Heart left ventricle (tissue), 16 donors: ENCODE results near the gene EBP. TPM values are rescaled to one million over a fixed set of nuclear protein-coding genes. Genes with fewer than 3 reads are reported as not detected.
"Not testable (repeated sequence)": the region's sequence is repeated elsewhere in the genome, so short reads cannot be mapped to it uniquely, and the experiment has no call there.

Source experiments
- ATAC-seq, 4 donors: fragments of 200-7000 bp; cut with Tn5 transposase; one replicate each; pipeline ENCODE4 v1.9.1; 2020 to 2022; ENCODE audit warnings: moderate library complexity in 4 of 4, mild to moderate bottlenecking in 3 of 4, moderate number of reproducible peaks in 1 of 4
- DNase-seq, 5 donors: peaks; one replicate each; pipeline ENCODE4 v3.0.0-alpha.2; 2020
- H3K27ac ChIP-seq, 12 donors: fragments of 200-600 bp; sonication (generic) in 4 of 12; one replicate each; pipeline versions ENCODE4 v1.5.0 to v1.8.0; 2016 to 2022; ENCODE audit warnings: mild to moderate bottlenecking in 2 of 12
- H3K27me3 ChIP-seq, 9 donors: fragments of 200-600 bp; sonication (generic) in 2 of 9; one replicate each; pipeline versions ENCODE4 v1.5.1 to v1.8.0; 2016 to 2022; ENCODE audit warnings: mild to moderate bottlenecking in 3 of 9
- H3K36me3 ChIP-seq, 9 donors: fragments of 200-600 bp; sonication (generic) in 2 of 9; one replicate each; pipeline versions ENCODE4 v1.5.0 to v1.8.0; 2018 to 2022; ENCODE audit warnings: mild to moderate bottlenecking in 2 of 9
- H3K4me1 ChIP-seq, 12 donors: fragments of 200-600 bp; sonication (generic) in 4 of 12; one replicate each; pipeline versions ENCODE4 v1.5.0 to v1.8.0; 2016 to 2022; ENCODE audit warnings: mild to moderate bottlenecking in 3 of 12
- H3K4me3 ChIP-seq, 12 donors: fragments of 200-600 bp; sonication (generic) in 4 of 12; one replicate each; pipeline versions ENCODE4 v1.5.0 to v1.8.0; 2017 to 2022; ENCODE audit warnings: mild to moderate bottlenecking in 9 of 12, moderate library complexity in 4 of 12
- H3K9me3 ChIP-seq, 12 donors: fragments of 200-600 bp; sonication (generic) in 4 of 12; one replicate each; pipeline versions ENCODE4 v1.5.0 to v1.8.0; 2016 to 2022; ENCODE audit warnings: mild to moderate bottlenecking in 1 of 12
- POLR2A ChIP-seq, 2 donors: fragments of 450-650 bp; IDR thresholded peaks; one replicate each; pipeline ENCODE4 v1.6.1; 2017; ENCODE audit warnings: antibody characterized with exemption in 2 of 2, mild to moderate bottlenecking in 2 of 2, moderate library complexity in 2 of 2
- WGBS, 4 donors: extraction: QIAGEN DNeasy Blood & Tissue Kit in 2 of 4; methylation state at CpG; one replicate each; pipeline versions ENCODE4 v1.1.5 to v1.1.7; 2013 to 2018; 5-methylcytosine and 5-hydroxymethylcytosine counted together
- intact Hi-C, 10 donors: fragments of 100-400 bp; cut with DNase I; formaldehyde crosslinking; loops; one replicate each; pipeline versions ENCODE4 v1.11.1 to v1.14.2; 2022
- polyA plus RNA-seq, 2 donors: library from polyadenylated mRNA; stranded (reverse); fragments of 200-250 nt; gene quantifications; one replicate each; pipeline ENCODE4 v1.2.3, GENCODE V29; 2013
- total RNA-seq, 9 donors: library from RNA; depleted of rRNA in 2 of 9; stranded (reverse); fragments of >200 nt in 2 of 9; fragmentation: NEBNext Ultra II Directional in 3 of 9; extraction: Animal tissue kit (Norgen Biotek cat#: 25700) in 3 of 9; gene quantifications; one replicate each; pipeline versions ENCODE4 v1.1.0 to v1.2.4, GENCODE V29; 2016 to 2023
- TF ChIP-seq, protein P1 (sequence below), 12 donors: fragments of 200-600 bp; sonication (generic) in 4 of 12; IDR thresholded peaks; one replicate each; pipeline versions ENCODE4 v1.5.0 to v1.8.0; 2018 to 2022; ENCODE audit warnings: antibody characterized with exemption in 12 of 12, mild to moderate bottlenecking in 5 of 12
- donor health status: ischemic (EF 13 %, LVEDD 7.1; RV severe dilation, severe dysfunction).
- donor health status: healthy with polysubstance abuse.
- donor health status: DM: no; HTN: yes; CAD: no.
- donor health status: DM: no; HTN: no; CAD: no.
- donor health status: ischemic (EF 25% LVEDD 6.9; RV normal size, moderate dysfunction).
- donor health status: ischemic (EF 25% LVEDD 5.7; RV mildly dilated, moderate dysfunction).
- donor health status: healthy.
- donor health status: DM: yes; HTN: yes; CAD: no.
- donor health status: ischemic (EF 35%, LVEDD 5.7; RV mildly dilated, moderate dysfunction).
- donor health status: nonischemic (EF 11% LVEDD 7.7; RV severe dilation, severe dysfunction).
- donor health status: DM: yes; HTN: yes; CAD: no.
- donor health status: PGD.
- donor health status: ischemic (EF 29% LVEDD 5.4; RV normal size, mild dysfunction).
- donor health status: nonischemic (EF 23%, LVEDD 6.1; RV moderate dilation, normal function).

Gene EBP
- total and polyA plus RNA-seq, 11 donors, result 37.1 to 118 (median 57.5) TPM

DNA sequence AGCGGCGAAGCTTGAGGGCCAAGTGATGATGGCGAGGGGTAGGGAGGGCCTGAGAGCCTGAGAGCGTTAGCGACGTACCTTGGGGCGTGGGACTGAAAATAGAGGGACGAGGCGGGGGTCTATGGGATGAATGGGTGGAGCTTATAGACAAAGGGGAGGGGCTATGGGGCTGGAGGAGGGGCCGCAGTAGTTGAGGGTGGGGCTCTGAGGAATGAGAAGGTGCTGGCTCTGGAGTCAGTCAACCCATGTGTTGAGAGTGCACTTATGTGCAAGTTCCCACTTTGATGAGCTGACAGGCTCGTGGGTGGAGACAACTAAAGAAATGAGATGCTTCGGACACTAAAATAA is 18.4 kb downstream of the EBP start:
- H3K4me3 ChIP-seq, result peak overlapping the region; percentile 53 to 91 (median 74)
- ATAC-seq (peak; percentile 45 to 62 (median 55)), DNase-seq (peak in 2 of 5 donors; percentile 17 to 40)
- H3K9me3 ChIP-seq, result no peaks in the 10 kb centered on the region
- H3K36me3 ChIP-seq, result peaks cover 0 to 18% (median 7%) of the 10 kb centered on the region in 9 donors
- 2 to 67% (median 28%) methylated on average over 12 of the region's 12 CpGs for WGBS, 4 donors
- intact Hi-C loops, result no loop called here
- H3K27me3 ChIP-seq, result peaks cover 0 to 6% (median 0%) of the 10 kb centered on the region in 9 donors
- TF ChIP-seq, protein P1, sequence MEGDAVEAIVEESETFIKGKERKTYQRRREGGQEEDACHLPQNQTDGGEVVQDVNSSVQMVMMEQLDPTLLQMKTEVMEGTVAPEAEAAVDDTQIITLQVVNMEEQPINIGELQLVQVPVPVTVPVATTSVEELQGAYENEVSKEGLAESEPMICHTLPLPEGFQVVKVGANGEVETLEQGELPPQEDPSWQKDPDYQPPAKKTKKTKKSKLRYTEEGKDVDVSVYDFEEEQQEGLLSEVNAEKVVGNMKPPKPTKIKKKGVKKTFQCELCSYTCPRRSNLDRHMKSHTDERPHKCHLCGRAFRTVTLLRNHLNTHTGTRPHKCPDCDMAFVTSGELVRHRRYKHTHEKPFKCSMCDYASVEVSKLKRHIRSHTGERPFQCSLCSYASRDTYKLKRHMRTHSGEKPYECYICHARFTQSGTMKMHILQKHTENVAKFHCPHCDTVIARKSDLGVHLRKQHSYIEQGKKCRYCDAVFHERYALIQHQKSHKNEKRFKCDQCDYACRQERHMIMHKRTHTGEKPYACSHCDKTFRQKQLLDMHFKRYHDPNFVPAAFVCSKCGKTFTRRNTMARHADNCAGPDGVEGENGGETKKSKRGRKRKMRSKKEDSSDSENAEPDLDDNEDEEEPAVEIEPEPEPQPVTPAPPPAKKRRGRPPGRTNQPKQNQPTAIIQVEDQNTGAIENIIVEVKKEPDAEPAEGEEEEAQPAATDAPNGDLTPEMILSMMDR (IDR thresholded peaks at IDR 0.05), result no peak
- TF ChIP-seq POLR2A (IDR thresholded peaks at IDR 0.05), result no peak
- H3K4me1 ChIP-seq, result peaks cover 0 to 16% (median 3%) of the 10 kb centered on the region in 12 donors
- H3K27ac ChIP-seq, result peak overlapping the region; percentile 73 to 95 (median 90)

DNA sequence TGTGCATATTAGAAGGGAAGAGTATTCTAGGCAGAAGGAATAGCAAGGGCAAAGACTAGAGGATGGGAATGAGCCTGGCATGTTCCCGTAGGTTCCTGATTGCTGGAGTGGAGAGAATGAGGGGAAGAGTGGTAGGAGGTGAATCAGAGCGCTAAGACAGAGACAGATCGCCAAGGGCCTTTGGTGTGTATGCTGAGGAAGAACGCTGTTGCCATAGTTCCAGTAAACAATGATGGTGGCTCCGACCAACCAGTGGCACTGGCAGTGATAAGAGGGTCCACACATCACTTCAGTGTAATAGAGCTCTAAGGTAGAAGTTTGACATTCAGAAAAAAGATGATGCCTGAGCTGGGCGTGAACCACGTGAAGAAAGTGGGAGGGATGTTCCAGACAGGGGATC is 18.9 kb downstream of the EBP start:
- H3K27me3 ChIP-seq, result peaks cover 0 to 3% (median 0%) of the 10 kb centered on the region in 9 donors
- intact Hi-C loops, result no loop called here
- peaks cover 0 to 16% (median 3%) of the 10 kb centered on the region in 12 donors for H3K4me1 ChIP-seq
- DNase-seq (no peak), ATAC-seq (no peak)
- TF ChIP-seq POLR2A (IDR thresholded peaks at IDR 0.05), result no peak
- TF ChIP-seq, protein P1 (IDR thresholded peaks at IDR 0.05), result no peak
- peak overlapping the region in 9 of 12 donors; percentile 24 to 95 (median 91) for H3K27ac ChIP-seq
- H3K9me3 ChIP-seq, result no peaks in the 10 kb centered on the region
- H3K4me3 ChIP-seq, result peak overlapping the region; percentile 53 to 91 (median 74)
- peaks cover 0 to 23% (median 8%) of the 10 kb centered on the region in 9 donors for H3K36me3 ChIP-seq
- 53 to 69% (median 64%) methylated on average over 7 of the region's 7 CpGs for WGBS, 4 donors

DNA sequence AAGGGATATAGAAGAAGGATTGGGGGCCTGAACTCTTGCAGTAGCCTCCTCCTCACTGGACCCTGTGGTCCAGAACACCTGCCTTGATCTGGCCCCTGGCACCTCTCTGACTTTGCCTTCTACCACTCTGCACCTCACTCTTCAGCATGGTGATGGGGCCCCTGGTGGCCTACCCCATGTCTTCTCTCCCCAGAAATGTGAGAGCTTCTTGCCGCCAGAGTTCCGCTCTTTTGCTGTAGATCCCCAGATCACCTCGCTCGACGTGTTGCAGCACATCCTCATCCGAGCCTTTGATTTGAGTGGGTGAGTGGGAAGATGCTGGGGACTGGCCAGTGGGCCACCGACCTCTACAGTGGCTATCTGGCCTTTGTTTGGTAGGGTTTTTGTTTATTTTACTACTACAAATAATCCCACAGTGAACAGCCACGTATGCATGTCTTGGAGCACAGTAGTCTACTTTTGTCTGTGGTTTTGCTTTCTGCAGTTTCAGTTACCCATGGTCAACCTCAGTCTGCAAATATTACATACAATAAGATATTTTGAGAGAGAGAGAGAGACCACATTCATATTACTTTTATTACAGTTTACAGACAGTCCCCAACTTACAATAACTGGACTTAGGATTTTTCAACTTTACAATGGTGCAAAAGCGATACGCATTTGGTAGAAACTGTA is 19.7 kb downstream of the EBP start:
- H3K27me3 ChIP-seq, result peaks cover 0 to 3% (median 0%) of the 10 kb centered on the region in 9 donors
- TF ChIP-seq, protein P1 (IDR thresholded peaks at IDR 0.05), result no peak
- TF ChIP-seq POLR2A (IDR thresholded peaks at IDR 0.05), result no peak
- intact Hi-C loops, result no loop called here
- H3K4me3 ChIP-seq, result no peak overlapping the region
- peaks cover 0 to 30% (median 8%) of the 10 kb centered on the region in 9 donors for H3K36me3 ChIP-seq
- ATAC-seq (no peak), DNase-seq (no peak)
- peaks cover 0 to 16% (median 3%) of the 10 kb centered on the region in 12 donors for H3K4me1 ChIP-seq
- 77 to 92% (median 85%) methylated on average over 10 of the region's 10 CpGs for WGBS, 4 donors
- no peaks in the 10 kb centered on the region for H3K9me3 ChIP-seq
- H3K27ac ChIP-seq, result no peak overlapping the region

DNA sequence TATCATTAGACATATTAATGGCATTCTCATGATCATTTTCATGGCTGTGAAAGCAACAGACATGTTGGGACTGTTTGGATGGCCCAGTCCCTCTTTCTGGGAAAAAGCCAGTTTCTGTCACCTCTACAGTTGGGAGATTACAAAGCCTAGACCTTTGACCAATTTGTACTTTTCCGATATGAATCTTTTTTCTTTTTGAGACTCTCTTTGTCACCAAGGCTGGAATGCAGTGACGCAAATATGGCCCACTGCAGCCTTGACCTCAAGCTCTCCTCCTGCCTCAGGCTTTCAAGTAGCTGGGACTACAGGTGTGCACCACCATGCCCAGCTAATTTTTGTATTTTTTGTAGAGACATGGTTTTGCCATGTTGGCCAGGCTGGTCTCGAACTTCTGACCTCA is 27.3 kb downstream of the EBP start:
- H3K4me3 ChIP-seq, result no peak overlapping the region
- H3K9me3 ChIP-seq, result no peaks in the 10 kb centered on the region
- no peaks in the 10 kb centered on the region for H3K27me3 ChIP-seq
- DNase-seq, result no peak
- no peak for TF ChIP-seq POLR2A (IDR thresholded peaks at IDR 0.05)
- TF ChIP-seq, protein P1 (IDR thresholded peaks at IDR 0.05), result no peak
- H3K4me1 ChIP-seq, result no peaks in the 10 kb centered on the region
- 89 to 97% (median 93%) methylated on average over 3 of the region's 3 CpGs for WGBS, 4 donors
- intact Hi-C loops, result no loop called here
- peaks cover 0 to 61% (median 13%) of the 10 kb centered on the region in 9 donors for H3K36me3 ChIP-seq
- H3K27ac ChIP-seq, result no peak overlapping the region
- no peak for ATAC-seq

DNA sequence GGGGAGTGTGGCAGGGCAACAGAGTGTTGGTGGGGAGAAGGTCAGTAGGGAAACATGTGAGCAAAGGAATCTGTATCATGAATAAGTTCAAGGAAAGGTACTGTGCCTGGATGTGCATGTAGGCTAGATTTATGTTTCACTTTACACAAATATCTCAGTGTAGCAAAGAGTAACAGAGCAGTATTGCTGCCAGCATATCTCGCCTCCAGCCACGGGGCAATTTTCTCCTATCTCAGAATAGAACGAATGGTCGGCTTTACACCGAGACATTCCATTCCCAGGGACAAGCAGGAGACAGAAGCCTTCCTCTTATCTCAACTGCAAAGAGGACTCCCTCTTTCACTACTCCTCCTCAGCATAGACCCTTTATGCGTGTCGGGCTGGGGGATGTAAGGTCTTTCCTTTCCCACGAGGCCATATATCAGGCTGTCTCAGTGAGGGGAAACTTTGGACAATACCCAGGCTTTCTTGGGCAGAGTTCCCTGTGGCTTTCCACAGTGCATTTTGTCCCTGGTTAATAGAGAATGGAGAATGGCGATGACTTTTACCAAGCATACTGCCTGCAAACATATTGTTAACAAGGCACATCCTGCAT is 34.2 kb downstream of the EBP start:
- H3K4me3 ChIP-seq, H3K4me1 ChIP-seq, DNase-seq, H3K27me3 ChIP-seq, H3K9me3 ChIP-seq, ATAC-seq, intact Hi-C loops: not testable (repeated sequence)
- WGBS, 4 donors, result 28 to 65% (median 53%) methylated on average over 9 of the region's 9 CpGs
- peaks cover 0 to 50% (median 20%) of the 10 kb centered on the region in 9 donors for H3K36me3 ChIP-seq
- H3K27ac ChIP-seq, result peak overlapping the region in 9 of 12 donors; percentile 23 to 76 (median 47)
